ENCODE data around the gene PIM2.

PIM2 gene

DNA sequence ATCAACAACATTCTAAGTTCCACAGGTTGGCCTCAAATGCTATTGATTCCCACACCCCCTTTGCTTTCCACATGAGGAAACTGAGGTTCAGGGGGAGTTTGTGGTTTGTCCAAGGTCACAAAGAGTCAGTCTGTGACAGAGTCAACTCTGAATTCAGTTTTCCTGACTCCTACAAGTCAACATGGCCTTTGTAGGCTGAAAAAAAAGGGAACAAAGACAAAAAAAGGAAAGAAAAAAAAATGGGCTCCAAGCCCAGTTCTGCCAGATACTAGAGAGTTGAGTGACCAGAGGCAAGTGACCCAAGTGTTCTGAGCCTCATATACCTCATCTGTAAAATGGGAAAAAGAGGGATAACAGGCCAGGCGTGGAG is 16.5 kb upstream of the PIM2 start:
- no peak for DNase-seq

DNA sequence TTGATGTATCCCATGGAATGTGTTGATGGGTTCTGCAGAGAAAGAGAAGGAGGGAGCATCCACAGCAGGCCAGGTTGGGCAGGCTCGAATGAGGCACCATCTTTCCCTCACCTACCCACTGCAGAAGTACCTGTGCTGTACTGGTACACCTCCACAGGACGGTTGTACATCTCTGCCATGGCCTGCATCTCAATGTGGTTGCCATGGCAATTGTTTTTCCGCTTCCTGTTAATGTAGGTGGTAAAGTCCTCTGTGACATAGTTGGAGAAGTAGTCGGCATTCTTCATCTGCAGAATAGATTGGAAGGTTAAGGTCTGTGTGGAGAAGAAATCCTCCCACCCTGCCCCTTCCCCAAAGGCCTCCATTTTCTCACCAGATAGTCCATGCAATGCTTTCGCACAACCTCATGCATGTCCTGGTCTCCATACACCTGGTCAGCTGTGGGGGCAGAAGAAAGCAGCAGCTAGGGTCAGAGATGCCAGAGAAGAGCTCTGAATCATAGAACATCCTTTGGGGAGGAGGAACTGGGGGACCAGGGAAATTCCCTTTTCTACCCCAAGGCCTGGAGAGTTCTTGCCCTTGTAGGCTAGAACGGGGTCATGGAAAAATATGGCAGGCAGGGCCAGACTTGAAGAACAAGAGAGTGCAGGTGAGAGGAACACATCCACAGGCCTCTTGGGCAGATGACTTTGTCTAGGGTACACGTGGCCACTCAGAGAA is 15.9 kb upstream of the PIM2 start:
- peak; percentile 77 for DNase-seq

DNA sequence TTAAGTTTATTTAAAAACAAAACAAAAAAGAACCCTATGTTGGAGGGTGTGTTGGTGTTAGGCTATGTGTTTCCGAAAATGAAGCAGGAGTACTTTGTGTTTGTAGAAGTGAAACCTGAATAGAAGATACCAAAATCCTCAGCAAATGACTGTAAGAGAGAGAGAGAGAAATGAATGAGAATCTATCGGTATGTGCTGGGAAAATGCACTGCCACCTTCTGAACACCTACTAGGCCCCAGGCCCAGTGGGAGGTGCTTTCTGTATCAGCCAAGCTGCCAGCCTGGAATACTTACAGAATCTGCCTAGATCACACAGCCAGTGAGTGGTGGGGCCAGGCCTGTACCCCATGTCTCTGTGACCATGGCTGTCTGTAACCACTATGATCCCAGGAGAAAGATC is 14.9 kb upstream of the PIM2 start:
- no peak for DNase-seq

DNA sequence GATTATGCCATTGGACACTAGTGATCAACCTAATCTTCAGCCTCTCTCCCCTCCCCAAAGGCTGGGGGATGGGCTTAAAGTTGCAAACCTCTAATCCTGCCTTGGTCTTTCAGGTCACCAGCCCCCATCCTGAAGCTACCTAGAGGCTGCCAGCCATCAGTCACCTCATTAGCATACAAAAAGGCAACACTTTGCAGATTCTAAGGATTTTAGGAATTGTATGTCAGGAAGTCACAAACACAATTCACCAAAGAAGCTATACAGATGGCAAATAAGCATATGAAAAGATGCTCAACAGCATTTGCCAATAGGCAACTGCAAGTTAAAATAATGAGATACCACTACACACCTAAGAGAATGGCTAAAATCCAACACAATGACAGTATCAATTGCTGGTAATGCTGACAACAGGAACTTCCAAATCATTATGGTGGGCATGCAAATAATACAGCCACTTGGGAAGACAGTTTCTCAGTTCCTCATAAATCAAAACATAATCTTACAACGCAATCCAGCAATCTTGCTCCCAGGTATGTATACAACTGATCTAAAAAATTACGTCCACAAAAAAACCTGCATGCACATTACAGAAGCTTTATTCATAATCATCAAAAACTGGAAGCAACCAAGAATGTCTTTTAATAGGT is 9.0 kb upstream of the PIM2 start:
- no peak for DNase-seq

DNA sequence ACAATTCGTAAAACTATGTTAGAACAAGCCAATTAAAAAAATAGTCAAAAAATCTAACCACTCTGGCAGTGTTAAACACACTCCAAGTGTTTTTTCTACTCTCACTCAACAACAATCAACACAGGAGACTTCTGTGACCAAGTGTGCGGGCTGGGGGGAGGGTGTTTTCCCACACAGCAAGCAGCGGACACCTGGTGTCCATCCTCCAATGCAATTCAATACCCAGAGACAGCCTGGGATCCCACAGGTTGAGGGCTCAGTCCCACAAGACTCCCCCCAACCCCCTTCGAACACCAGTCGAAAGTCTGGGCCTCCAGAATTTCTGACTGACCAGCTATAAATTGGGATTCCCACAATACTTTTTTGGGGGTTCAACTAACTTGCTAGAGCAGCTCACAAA is 8.3 kb upstream of the PIM2 start:
- no peak for DNase-seq

DNA sequence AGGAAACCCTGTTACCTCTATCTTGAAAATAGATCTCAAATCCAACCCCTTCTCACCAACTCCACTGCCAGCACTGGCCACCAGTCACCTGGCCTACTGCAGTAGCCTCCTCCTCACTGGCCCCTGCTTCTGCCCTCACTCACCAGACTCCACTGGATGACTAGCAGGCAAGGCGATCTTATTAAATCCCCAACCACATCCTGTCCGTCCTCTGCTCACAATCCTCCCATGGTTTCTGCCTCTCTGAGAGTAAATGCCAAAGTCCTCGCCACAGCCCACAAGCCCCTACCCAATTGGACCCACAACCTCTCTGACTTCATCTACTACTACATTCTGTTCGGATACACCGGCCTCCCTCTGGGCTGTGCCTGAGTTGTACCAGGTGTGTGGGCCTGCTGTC is 5.4 kb upstream of the PIM2 start:
- no peak for DNase-seq

DNA sequence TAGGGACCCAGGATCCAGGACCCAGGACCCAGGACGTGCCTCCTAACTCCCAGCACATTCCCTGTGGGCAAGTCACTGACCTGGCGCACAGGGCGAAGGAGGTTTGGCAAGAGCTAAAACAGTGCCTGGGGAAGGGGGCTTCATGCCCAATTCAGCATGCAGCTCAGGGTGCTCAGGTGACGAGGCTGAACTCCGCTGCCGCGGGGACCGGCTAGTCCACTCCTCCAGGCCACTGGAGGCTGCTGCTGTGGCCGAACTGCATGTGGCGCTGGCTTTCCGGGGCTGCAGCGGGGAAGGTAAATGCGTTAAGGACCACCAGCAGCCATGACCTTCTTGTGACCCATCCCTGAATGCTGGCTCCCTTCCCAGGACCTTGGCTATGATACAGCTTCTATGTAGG is 4.9 kb upstream of the PIM2 start:
- no peak for DNase-seq

DNA sequence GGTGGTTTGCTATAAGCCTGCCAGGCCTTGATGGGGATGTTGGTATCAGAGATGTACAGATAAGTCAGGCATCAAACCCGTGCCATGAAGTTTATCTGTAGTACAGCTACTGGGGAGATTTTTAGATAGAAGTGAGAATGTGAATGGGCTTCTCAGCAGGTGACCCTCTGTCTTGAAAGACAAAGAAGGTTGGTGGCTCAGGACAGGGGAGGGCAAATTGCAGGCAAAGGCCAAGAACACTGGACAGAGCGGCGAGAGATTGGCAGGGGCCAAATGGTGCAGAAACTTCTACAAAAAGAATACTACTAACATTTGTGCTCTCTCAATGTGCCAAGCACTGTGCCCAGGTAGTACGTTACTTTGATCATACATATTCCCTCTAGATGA is 1.9 kb upstream of the PIM2 start:
- no peak for DNase-seq

DNA sequence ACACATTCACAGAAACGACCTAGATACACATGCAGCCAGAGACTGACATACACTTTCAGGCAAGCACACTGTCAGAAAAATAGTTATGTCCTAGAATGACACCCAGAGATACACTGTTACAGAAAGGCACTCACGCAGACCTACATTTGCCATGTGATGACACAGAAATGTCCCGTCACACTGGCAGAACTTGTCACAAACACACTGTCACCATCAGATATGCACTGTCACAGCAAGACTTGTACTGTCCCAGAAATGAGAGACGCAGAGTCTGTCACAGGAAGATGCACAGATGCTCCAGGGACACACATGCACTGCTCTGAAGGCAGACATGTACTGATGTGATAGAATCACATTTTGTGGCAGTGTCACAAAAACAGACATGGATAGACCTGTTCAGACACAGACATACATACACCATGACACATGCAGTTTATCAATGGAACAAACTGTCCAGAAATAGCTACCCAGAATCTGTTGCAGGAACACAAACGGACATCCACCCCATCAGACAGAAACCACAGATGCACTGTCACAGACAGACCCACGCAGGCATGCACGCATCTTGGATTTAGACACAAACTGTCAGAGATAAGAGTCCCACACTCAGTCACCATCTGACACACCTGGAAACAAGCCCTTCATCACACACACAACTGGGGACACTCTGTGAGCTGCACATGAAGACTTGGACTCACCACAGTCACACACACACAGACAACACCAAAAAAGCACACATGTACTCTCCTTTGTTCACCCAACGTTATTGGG is 1.3 kb upstream of the PIM2 start:
- peak; percentile 52 for DNase-seq

DNA sequence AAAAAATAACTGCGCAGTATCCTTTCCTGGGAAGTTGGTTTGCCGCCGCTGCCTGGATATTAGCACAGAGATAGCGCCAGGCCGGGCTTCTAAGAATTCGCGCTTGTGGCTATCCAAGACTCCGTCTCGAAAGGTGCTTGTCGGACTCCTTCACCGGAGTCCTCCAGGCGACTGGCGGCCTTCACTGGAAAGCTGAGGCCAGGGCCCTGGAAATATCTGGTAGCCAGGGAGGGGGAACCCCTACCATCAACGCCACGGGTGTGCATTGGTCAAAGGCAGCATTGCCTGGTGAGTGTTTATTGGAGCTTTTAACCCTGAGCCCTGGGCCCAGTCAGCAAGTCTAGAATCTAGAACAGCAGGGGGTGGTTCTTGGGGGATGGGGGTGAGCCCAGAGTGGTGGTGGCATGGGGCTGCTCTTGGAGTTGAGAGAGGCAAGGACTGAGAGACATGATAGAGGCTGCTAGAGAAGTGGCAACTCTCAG is 577 bp upstream of the PIM2 start:
- DNase-seq: peak; percentile 39

DNA sequence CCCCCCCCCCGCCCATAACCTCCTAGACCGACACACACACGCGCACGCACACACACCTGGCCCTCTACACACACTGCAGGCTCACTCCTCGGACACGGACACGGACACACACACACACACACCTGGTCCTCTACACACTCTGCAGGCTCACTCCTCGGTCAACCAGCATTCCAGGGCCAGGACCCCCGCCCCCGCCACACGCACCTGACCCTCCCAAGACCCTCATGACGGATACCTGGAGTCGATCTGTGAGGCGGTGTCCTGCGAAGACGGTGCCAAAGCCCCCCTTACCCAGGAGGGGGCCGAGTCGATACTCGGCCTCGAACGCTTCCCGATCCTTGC is 552 bp downstream of the PIM2 start:
- no peak for DNase-seq

DNA sequence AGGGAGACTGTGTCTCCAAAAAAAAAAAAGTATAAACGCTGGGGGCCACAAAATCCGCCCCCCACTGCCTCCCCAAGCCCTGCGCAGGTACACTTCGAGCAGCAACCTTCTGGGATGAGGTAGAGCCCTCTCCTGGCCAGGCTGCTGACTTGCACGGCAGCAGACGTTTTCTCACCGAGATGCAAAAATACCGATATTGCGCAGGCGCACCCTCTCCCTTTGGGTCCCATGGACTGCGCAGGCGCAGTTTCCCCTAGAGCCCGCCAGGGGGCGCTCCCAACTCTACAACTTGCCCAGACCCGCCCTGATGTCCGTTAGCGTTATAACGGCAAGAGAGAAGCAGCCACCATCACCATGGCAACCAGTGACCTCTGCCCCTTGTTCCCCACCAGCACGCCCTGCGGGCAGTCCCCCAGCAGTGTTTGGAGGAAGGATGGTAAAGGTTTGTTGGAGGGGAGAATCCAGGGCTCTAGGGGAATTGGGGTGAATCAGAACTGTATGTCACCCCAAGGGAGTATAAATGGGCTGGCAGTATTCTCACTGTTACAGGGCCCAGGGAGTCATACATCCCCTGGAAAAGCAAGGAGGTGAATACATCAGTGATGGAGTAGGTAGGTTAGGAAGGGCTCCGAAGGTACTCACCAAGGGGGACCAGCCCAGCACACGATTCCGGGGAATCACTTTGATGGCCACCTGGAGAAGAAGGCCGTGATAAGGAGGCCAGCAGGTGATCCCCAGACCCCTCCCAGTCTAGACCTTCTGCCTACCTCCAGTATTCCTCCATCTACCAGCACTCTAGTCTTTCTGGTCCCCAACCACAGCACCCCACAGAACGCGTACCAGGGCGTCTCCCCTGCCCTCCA is 1.5 kb downstream of the PIM2 start:
- DNase-seq: peak; percentile 92

DNA sequence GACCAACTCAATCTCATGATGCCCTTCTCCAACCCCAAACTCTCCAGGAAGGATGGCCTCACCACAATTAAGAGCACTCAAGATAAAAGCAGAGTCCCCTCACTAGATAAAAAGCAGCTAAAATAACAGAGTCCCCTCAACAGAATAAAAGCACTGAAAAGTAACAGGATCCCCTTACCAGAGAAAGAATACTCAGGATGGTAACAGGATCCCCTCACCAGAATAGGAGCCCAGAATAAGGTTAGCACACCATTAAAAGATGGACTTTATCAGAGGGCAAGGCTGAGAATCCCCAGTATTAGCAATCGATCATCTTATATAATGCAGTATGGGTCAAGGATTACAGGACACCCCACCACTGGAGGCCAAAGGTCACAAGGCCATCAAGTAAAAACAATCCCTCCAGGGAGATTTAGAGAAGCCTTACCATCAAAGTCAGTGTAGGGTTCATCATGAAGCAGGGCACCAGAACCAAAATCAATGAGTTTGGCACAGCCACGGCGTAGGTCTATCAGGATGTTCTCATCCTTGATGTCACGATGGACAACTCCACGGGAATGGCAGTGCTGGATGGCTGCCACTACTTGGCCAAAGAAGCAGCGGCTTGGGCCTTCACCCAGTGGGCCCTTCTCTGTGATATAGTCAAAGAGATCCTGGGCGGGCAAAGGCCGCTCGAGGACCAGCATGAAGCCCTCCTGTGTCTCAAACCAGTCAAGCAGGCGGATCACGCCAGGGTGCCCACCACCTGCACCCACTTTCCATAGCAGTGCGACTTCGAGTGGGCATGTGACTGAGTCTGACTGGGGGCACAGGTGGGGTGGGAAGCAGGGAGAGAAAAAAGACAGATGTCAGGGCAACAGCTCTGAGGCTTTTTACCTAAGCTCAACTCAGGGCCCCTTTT is 4.0 kb downstream of the PIM2 start:
- no peak for DNase-seq

DNA sequence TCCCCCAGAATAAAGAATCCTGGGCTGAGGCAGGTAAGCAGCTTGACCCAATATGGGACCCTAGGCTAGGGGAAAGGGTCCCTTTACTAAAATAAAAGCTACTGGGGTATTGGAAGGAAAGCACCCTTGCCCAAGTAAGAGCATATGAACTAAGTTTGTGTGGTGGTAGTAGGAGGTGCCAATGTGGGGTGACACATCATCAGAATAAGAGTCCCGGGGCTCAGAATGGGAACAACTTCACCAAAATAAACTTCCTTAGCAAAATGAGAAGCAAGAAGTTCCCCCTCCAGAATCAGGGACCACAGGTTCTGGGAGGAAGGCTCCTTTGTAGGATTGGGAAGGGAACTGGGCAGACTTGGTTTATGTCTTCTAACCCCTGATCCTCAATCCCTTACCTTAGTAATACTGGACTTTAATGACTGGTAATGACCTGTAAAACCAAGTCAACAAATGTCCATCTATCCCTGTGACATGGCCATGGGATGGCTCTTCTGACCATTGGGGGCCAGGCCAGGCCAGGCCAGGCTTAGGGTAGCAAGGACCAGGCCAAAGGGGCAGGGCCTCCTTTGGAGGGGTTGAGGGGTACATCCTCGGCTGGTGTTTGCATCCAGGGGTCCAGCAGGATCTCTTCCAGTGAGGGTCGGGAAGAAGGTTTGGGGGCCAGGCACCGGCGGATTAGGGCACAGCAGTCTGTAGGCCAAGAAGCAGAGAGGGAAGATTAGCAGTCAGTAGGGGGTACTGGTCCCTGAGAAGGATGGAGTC is 5.0 kb downstream of the PIM2 start:
- no peak for DNase-seq

DNA sequence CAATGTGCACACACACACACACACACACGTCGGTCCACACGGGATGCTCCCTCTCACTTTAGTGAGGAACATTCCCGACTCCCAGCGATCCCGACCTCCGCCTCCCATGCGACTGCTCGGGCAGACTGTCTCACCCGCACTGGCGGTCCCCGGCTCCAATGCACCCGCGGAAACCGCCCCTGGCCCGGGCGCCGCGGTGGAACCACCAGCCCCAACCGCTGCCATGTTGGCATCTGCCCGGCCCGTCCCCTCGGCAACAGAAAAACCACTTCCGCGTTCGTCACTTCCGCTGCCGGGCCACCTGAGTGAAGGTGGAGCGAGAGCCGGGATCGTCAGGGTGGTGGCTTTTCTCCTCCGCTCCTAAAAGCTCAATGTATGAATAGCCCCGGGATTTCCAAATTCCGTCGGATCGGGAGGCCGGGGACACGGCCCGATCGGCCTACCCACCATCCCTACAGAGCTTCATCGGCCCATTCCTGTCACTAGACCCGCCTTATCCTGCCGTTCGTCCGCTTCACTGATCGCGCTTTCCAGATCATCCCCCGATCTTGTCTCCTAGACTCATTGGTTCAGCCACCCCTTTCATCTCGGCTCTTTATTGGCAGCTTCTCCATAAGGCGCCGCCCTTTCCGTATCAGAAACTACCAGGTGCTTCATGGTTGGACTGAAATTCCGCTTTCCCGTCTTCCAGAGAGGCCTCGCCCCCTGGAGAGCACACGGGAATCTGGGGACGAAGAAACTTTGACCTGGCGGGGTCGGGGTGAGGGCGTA is 7.2 kb downstream of the PIM2 start, which contains the start of gene SLC35A2:
SLC35A2 (minus strand) TSS at position 235 of the 771 bp plus-strand sequence; CDS start at position 225, 10 bp downstream.
- peak; percentile 89 for DNase-seq

DNA sequence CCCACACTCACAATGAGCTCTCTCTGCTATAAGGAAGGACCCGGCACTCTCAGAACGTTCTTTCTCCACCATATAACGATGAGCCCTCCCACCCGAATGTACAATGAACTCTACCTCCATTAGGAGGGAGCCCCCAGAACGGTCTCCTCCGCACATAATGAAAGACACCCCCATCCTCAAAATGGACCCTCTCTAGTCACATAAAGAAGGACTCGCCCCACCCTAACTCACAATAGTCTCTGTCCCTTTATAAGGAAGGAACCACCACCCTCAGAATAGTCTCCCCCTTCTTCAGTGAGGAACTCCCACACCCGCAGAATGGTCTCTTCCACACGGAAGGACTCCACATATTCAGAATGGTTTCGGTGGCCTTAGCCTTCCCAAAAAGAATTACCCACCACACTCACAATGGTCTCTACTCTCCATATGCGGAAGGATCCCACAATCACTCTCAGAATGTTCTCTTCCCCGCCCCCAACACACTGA is 7.9 kb downstream of the PIM2 start:
- no peak for DNase-seq

DNA sequence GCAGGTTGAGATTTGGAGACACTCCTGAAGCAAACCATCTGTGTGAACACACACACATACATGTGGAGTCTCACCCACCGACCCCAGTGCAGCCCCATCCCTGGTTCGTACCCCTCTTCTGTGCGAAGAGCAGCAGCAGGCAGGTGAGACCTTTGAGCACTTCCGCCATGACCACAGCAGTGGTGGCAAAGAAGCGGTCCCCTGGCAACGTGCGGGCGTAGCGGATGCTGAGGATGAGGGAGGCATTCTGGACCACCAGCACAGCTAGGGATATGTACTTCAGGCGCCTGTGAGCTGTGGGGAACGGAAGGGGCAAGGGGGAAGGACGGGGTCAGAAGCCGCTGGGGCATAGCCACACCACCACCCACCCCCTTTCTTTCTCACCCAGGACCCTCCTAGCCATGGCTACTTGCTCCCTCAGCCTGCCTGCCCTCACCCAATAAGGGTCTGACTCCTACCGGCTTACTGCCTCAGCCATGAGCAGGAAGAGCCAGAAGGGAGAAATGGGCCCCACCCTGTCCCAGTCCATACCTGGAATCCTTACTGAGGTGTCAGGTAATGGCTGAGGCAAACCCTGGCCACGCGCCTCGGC is 9.0 kb downstream of the PIM2 start:
- DNase-seq: no peak

DNA sequence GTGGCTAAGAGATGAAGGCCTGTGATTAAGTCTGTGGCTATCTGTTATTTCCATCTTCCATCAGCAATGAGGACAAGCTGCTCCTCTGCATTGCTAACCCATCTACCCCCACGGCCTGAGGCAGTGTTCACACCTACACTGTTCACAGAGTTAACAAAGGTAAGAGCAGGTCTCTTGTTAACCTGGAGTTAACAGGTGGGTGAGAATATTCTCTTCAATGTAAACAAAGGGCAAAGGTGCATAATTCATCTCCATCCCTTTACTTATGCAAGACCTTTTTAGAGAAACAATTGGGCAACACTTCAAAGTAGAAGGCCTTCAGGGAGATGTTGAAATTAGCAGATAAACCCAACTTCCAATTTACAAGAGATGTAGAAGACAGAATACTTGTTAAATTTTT is 10.2 kb downstream of the PIM2 start:
- no peak for DNase-seq

DNA sequence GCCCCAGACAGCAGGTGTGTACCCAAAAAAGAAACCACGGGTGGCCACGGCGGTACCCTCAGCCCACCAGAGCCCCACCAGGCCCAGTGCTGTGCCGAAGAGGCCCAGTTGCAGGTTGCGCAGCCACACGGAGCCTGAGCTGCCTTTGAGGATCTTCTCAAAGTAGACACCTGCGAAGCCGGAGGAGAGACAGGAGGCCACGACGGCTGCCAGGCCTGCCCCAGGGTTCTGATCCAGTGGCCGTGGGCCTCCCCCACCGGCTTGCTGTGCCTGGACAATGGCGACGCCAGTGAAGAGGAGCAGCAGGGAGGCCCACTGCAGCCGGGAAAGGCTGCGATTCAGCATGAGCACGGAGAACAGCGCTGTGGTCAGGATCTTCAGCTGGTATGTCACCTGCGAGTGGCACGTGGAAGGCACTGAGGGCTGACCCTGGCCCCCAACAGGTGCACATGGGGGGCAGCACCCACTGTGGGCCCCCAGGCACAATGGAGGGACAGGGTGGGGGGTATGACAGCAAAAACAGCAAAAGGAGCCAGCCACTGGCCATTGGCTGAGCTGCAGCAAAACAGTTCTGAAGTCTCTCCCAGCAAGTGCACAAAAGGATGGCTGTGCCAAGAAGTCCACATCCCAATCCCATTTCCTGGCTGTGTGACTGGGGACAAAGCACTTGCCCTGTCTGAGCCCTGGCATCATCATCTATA is 13.6 kb downstream of the PIM2 start:
- no peak for DNase-seq

All from central memory CD4-positive, alpha-beta T cell (primary cell).